HepG2 (cell line): ENCODE data around the gene FJX1. TPM values are rescaled to one million over a fixed set of nuclear protein-coding genes. Genes with fewer than 3 reads are reported as not detected.
A peak's percentile ranks its signal among the peaks of the same experiment; 100 is the strongest.

Experiments used
- ARNTL ChIP-seq: sonication (generic); formaldehyde crosslinking; IDR thresholded peaks from 2 replicates; pipeline ENCODE4 v1.4.0; 2020; ENCODE audit warnings: mild to moderate bottlenecking, missing genetic modification reagents
- HES4 ChIP-seq: sonication (generic); formaldehyde crosslinking; IDR thresholded peaks from 2 replicates; pipeline ENCODE4 v1.9.0; 2021; ENCODE audit warnings: mild to moderate bottlenecking, missing genetic modification reagents, borderline replicate concordance
- MBNL3 ChIP-seq: fragments of 250-450 bp; sonication (Bioruptor Pico); conservative IDR thresholded peaks from 2 replicates; pipeline ENCODE4 v1.8.0; 2022; ENCODE audit warnings: mild to moderate bottlenecking, inconsistent platforms
- MEIS2 ChIP-seq: sonication (generic); formaldehyde crosslinking; IDR thresholded peaks from 2 replicates; pipeline ENCODE4 v1.9.0; 2021; ENCODE audit warnings: mild to moderate bottlenecking, missing genetic modification reagents
- MYPOP ChIP-seq: sonication (generic); formaldehyde crosslinking; IDR thresholded peaks from 2 replicates; pipeline ENCODE4 v1.8.1; 2023; ENCODE audit warnings: mild to moderate bottlenecking, moderate library complexity, missing genetic modification reagents
- NAIF1 ChIP-seq: sonication (generic); formaldehyde crosslinking; IDR thresholded peaks from 2 replicates; pipeline ENCODE4 v1.5.0; 2020; ENCODE audit warnings: mild to moderate bottlenecking, missing genetic modification reagents, borderline replicate concordance
- NKX3-1 ChIP-seq: sonication (generic); formaldehyde crosslinking; IDR thresholded peaks from 2 replicates; pipeline ENCODE4 v1.5.0; 2020; ENCODE audit warnings: missing genetic modification reagents
- NR2C2 ChIP-seq: sonication (generic); formaldehyde crosslinking; IDR thresholded peaks from 2 replicates; pipeline ENCODE4 v1.4.0; 2020; ENCODE audit warnings: missing genetic modification reagents, mild to moderate bottlenecking, moderate library complexity, borderline replicate concordance
- NR2F6 ChIP-seq, 2 experiments: IDR thresholded peaks; 2 replicates each; pipeline ENCODE4 v1.6.1; 2016; ENCODE audit warnings: antibody characterized with exemption in 1 of 2, mild to moderate bottlenecking in 1 of 2
- PAF1 ChIP-seq: IDR thresholded peaks from 2 replicates; pipeline ENCODE4 v1.6.1; 2016; ENCODE audit warnings: missing genetic modification reagents, missing compliant biosample characterization
- RELA ChIP-seq: sonication (generic); formaldehyde crosslinking; IDR thresholded peaks from 2 replicates; pipeline ENCODE4 v1.4.0; 2020; ENCODE audit warnings: missing genetic modification reagents
- SPEN ChIP-seq: sonication (generic); formaldehyde crosslinking; IDR thresholded peaks from 2 replicates; pipeline ENCODE4 v1.5.1; 2020; ENCODE audit warnings: low read depth, mild to moderate bottlenecking, missing genetic modification reagents
- TBP ChIP-seq: sonication (generic); formaldehyde crosslinking; IDR thresholded peaks from 2 replicates; pipeline ENCODE4 v1.5.0; 2020; ENCODE audit warnings: missing genetic modification reagents
- TCF7L2 ChIP-seq: IDR thresholded peaks from 2 replicates; pipeline ENCODE4 v1.6.1; 2011; ENCODE audit warnings: mild to moderate bottlenecking, low read depth, low read length, moderate library complexity
- TOPORS ChIP-seq: sonication (generic); formaldehyde crosslinking; IDR thresholded peaks from 2 replicates; pipeline ENCODE4 v1.8.0; 2023; ENCODE audit warnings: mild to moderate bottlenecking, missing genetic modification reagents
- ZNF264 ChIP-seq: sonication (generic); formaldehyde crosslinking; IDR thresholded peaks from 2 replicates; pipeline ENCODE4 v1.4.0; 2020; ENCODE audit warnings: missing genetic modification reagents
- ZNF3 ChIP-seq: IDR thresholded peaks from 2 replicates; pipeline ENCODE4 v1.7.0; 2017; ENCODE audit warnings: inconsistent platforms
- ZNF329 ChIP-seq: sonication (generic); formaldehyde crosslinking; IDR thresholded peaks from 2 replicates; pipeline ENCODE4 v1.9.0; 2021; ENCODE audit warnings: low read depth, mild to moderate bottlenecking, missing genetic modification reagents
- ZNF710 ChIP-seq: sonication (generic); formaldehyde crosslinking; IDR thresholded peaks from 2 replicates; pipeline ENCODE4 v1.5.0; 2020; ENCODE audit warnings: mild to moderate bottlenecking, missing genetic modification reagents, borderline replicate concordance
- ZNF747 ChIP-seq: sonication (generic); formaldehyde crosslinking; IDR thresholded peaks from 2 replicates; pipeline ENCODE4 v1.8.1; 2023; ENCODE audit warnings: missing genetic modification reagents, mild to moderate bottlenecking, borderline replicate concordance
- ZSCAN21 ChIP-seq: sonication (generic); formaldehyde crosslinking; IDR thresholded peaks from 2 replicates; pipeline ENCODE4 v1.8.0; 2022; ENCODE audit warnings: mild to moderate bottlenecking, missing genetic modification reagents, moderate library complexity, borderline replicate concordance
- polyA plus RNA-seq, 8 experiments: library from polyadenylated mRNA; depleted of rRNA in 3 of 8; stranded (reverse) in 7 of 8; unstranded in 1 of 8; fragments of >200 nt; fragmentation: Illumina TruSeq in 4 of 8; extraction: Trizol in 4 of 8; gene quantifications; 2 replicates each; pipeline versions ENCODE4 v1.2.1 to v1.2.3, GENCODE V29; 2011 to 2016; ENCODE audit warnings: low read depth in 4 of 8, missing spikeins in 1 of 8, mixed read lengths in 1 of 8; ENCODE audit not compliant: insufficient read depth in 1 of 8
- total RNA-seq, 5 experiments: library from RNA; depleted of rRNA; stranded (reverse); fragments of >200 nt; fragmentation: Illumina TruSeq; extraction: Trizol; gene quantifications; 2 replicates each; pipeline ENCODE4 v1.2.3, GENCODE V29; 2016; ENCODE audit warnings: low read depth in 1 of 5
- TF ChIP-seq, protein P1 (sequence below): sonication (generic); formaldehyde crosslinking; IDR thresholded peaks from 2 replicates; pipeline ENCODE4 v1.4.0; 2020; ENCODE audit warnings: missing genetic modification reagents
- TF ChIP-seq, protein P2 (sequence below): sonication (generic); formaldehyde crosslinking; IDR thresholded peaks from 2 replicates; pipeline ENCODE4 v1.4.0; 2020; ENCODE audit warnings: mild to moderate bottlenecking, missing genetic modification reagents

Gene FJX1
- total and polyA plus RNA-seq, 2 of the 13 experiments (the other 11 are each of a cell fraction or from before 2014, with no cell fraction given): 0.40 to 0.82 TPM

- TF ChIP-seq, protein P1, sequence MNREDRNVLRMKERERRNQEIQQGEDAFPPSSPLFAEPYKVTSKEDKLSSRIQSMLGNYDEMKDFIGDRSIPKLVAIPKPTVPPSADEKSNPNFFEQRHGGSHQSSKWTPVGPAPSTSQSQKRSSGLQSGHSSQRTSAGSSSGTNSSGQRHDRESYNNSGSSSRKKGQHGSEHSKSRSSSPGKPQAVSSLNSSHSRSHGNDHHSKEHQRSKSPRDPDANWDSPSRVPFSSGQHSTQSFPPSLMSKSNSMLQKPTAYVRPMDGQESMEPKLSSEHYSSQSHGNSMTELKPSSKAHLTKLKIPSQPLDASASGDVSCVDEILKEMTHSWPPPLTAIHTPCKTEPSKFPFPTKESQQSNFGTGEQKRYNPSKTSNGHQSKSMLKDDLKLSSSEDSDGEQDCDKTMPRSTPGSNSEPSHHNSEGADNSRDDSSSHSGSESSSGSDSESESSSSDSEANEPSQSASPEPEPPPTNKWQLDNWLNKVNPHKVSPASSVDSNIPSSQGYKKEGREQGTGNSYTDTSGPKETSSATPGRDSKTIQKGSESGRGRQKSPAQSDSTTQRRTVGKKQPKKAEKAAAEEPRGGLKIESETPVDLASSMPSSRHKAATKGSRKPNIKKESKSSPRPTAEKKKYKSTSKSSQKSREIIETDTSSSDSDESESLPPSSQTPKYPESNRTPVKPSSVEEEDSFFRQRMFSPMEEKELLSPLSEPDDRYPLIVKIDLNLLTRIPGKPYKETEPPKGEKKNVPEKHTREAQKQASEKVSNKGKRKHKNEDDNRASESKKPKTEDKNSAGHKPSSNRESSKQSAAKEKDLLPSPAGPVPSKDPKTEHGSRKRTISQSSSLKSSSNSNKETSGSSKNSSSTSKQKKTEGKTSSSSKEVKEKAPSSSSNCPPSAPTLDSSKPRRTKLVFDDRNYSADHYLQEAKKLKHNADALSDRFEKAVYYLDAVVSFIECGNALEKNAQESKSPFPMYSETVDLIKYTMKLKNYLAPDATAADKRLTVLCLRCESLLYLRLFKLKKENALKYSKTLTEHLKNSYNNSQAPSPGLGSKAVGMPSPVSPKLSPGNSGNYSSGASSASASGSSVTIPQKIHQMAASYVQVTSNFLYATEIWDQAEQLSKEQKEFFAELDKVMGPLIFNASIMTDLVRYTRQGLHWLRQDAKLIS (CRISPR knock-in tag): no peak
- TF ChIP-seq ZNF264 (CRISPR knock-in tag) (no peak), PAF1 (CRISPR knock-in tag) (no peak), SPEN (no peak; the same call in 1 of the 2 replicates), ZNF3 (CRISPR knock-in tag) (no peak), ARNTL (CRISPR knock-in tag) (no peak), HES4 (no peak), MYPOP (peak; percentile 56; the same call in 1 of the 2 replicates), ZNF710 (CRISPR knock-in tag) (peak; percentile 76; the same call in 1 of the 2 replicates), TOPORS (CRISPR knock-in tag) (no peak), ZSCAN21 (CRISPR knock-in tag) (0 out of 2 replicates have a peak, but pooled peaks have one; percentile 10), NR2F6 (IDR thresholded peaks at IDR 0.05) (peak; percentile 91), NR2F6 (CRISPR knock-in tag; IDR thresholded peaks at IDR 0.05) (peak; percentile 93), NR2C2 (CRISPR knock-in tag) (no peak), MEIS2 (CRISPR knock-in tag) (no peak), TCF7L2 (no peak), ZNF747 (CRISPR knock-in tag) (no peak), MBNL3 (no peak), NKX3-1 (CRISPR knock-in tag) (0 out of 2 replicates have a peak, but pooled peaks have one; percentile 72), ZNF329 (no peak), RELA (CRISPR knock-in tag) (no peak), TBP (CRISPR knock-in tag) (no peak), NAIF1 (CRISPR knock-in tag) (no peak)
- TF ChIP-seq, protein P2, sequence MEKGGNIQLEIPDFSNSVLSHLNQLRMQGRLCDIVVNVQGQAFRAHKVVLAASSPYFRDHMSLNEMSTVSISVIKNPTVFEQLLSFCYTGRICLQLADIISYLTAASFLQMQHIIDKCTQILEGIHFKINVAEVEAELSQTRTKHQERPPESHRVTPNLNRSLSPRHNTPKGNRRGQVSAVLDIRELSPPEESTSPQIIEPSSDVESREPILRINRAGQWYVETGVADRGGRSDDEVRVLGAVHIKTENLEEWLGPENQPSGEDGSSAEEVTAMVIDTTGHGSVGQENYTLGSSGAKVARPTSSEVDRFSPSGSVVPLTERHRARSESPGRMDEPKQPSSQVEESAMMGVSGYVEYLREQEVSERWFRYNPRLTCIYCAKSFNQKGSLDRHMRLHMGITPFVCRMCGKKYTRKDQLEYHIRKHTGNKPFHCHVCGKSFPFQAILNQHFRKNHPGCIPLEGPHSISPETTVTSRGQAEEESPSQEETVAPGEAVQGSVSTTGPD (CRISPR knock-in tag): no peak
Observed at GRCh38 chr11:35662061-35662648, 43.9 kb downstream of the FJX1 start (continued).
